Measurements from ENCODE around the gene KNCN. TPM values are rescaled to one million over a fixed set of nuclear protein-coding genes. Genes with fewer than 3 reads are reported as not detected.

KNCN gene
- total RNA-seq, 1 experiment from 2014 or later, result not detected

- Histone ChIP-seq H2AFZ (ENCODE audit: low read length) (no peak overlapping the region), H2BK120ac (ENCODE audit: low read depth, low read length, poor library complexity, severe bottlenecking) (no peak overlapping the region), H4K5ac (ENCODE audit: insufficient read length, low read depth, low read length) (no peak overlapping the region), H2BK12ac (ENCODE audit: insufficient read length, low read depth, low read length) (no peak overlapping the region), H3K4me1 (ENCODE audit: insufficient read depth, low read length) (peaks cover 6% of the 10 kb centered on the region; the same call in 1 of the 2 replicates), H3K23ac (ENCODE audit: insufficient read length, low read depth, low read length) (no peak overlapping the region), H3K79me2 (ENCODE audit: insufficient read depth, low read length) (no peaks in the 10 kb centered on the region), H3K27me3 (ENCODE audit: insufficient read depth, low read length) (peaks cover 22% of the 10 kb centered on the region; the same call in 1 of the 2 replicates), H2BK15ac (ENCODE audit: low read depth, low read length) (no peak overlapping the region), H4K91ac (ENCODE audit: insufficient read length, low read depth, low read length) (no peak overlapping the region), H3K56ac (ENCODE audit: insufficient read length, low read depth, low read length) (no peak overlapping the region), H3K79me1 (ENCODE audit: insufficient read depth, low read depth, low read length, poor library complexity, severe bottlenecking) (no peaks in the 10 kb centered on the region), H3T11ph (ENCODE audit: low read length) (no peak overlapping the region), H4K8ac (replicated peaks; ENCODE audit: insufficient read length, low read depth, low read length) (no peak overlapping the region), H4K20me1 (ENCODE audit: control insufficient read depth, insufficient read depth, insufficient read length) (no peaks in the 10 kb centered on the region), H3K14ac (ENCODE audit: insufficient read depth, low read length) (no peak overlapping the region), H3K23me2 (ENCODE audit: insufficient read length, low read depth, low read length, poor library complexity, severe bottlenecking) (no peaks in the 10 kb centered on the region), H3K4ac (ENCODE audit: low read depth, low read length) (no peak overlapping the region), H2BK20ac (ENCODE audit: low read depth, low read length, poor library complexity, severe bottlenecking) (no peak overlapping the region), H3K9me3 (ENCODE audit: control insufficient read depth, low read depth, low read length) (no peaks in the 10 kb centered on the region), H3K4me2 (ENCODE audit: insufficient read depth, insufficient read length, low read length) (no peak overlapping the region), H3K27ac (ENCODE audit: insufficient read length, low read depth, low read length) (no peak overlapping the region), H3K9ac (ENCODE audit: extremely low read depth, insufficient read length, low read length) (no peak overlapping the region), H2AK5ac (ENCODE audit: insufficient read length, low read length) (no peak overlapping the region), H2BK5ac (ENCODE audit: insufficient read length, low read length) (no peak overlapping the region), H3K18ac (ENCODE audit: insufficient read length, low read depth, low read length) (no peak overlapping the region)
- Mint-ChIP-seq H3K36me3 (ENCODE audit: insufficient read depth in 1 of 3, low read depth in 3 of 3) (no peaks in the 10 kb centered on the region), H3K27me3 (ENCODE audit: low read depth) (peaks cover 100% of the 10 kb centered on the region), H3K4me1 (peaks cover 63 to 64% of the 10 kb centered on the region in 2 experiments), H3K27ac (no peak overlapping the region), H3K9me3 (no peaks in the 10 kb centered on the region; a peak in 2 of 5 replicates), H3K4me3 (peak overlapping the region in 1 of 2 experiments; percentile 21; a peak in 1 of 5 replicates)
- no CpG with 5 or more reads among the region's 3 CpGs for WGBS (ENCODE audit: extremely low coverage, insufficient read length, low lambda C conversion rate)
- DNase-seq, result peak; percentile 85
- peak; percentile 87 for TF ChIP-seq CTCF (conservative IDR thresholded peaks at IDR 0.05)
Observed at GRCh38 chr1:46527474-46528296, 23.8 kb downstream of the KNCN start.
